GM12875 (cell line): ENCODE data around the gene PCBP3.
"Not testable (repeated sequence)": the region's sequence is repeated elsewhere in the genome, so short reads cannot be mapped to it uniquely, and the experiment has no call there.

Experiments used
- H3K4me3 ChIP-seq: one replicate; pipeline ENCODE4 v1.5.1; 2011; ENCODE audit warnings: low read depth, low read length, control low read depth
- TF ChIP-seq, protein P1 (sequence below): IDR thresholded peaks from 2 replicates; pipeline ENCODE4 v1.5.1; 2011; ENCODE audit warnings: low read depth, mild to moderate bottlenecking, control low read depth, inconsistent platforms, low read length, moderate library complexity, borderline replicate concordance; ENCODE audit not compliant: insufficient read depth

Gene PCBP3

DNA sequence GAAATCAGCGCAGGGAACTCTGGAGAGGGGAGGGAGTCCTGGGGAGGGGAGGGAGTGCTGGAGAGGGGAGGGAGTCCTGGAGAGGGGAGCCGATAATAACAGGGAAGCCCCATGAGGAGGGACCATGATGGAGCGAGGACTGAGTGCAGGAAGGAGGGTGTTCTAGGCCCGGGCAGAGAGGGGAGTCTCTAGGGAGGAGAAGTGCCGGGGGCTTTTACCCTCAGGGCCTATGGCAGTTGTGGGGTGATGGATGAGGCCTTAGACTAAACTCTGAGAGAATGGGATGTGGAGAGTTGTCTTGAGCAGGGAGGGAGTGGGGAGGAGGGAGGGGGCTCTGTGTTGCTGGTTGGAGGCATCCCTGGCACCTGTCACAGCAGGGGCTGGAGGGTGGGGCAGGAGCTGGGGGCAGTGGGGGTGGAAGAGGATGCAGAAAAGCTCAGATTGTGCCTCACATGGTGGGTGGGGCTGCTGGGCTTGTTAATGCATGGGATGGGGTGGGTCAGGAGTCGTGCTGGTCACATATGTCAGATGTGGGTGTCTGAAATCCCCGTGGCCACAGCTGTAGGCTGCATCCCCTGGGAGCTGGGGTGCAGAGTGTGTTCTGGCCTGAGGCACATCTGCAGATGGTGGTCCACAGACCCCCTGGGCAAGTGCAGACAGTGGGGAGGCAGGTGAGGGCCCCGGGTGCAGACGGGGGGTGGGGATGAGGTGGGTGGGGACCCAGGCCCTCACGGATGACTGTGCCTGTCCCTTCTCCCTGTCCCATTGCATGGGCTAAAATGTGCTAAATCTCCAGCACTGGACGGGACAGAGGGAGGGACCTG lies 249.6 kb downstream of the PCBP3 start:
- no peak overlapping the region for H3K4me3 ChIP-seq
- TF ChIP-seq, protein P1, sequence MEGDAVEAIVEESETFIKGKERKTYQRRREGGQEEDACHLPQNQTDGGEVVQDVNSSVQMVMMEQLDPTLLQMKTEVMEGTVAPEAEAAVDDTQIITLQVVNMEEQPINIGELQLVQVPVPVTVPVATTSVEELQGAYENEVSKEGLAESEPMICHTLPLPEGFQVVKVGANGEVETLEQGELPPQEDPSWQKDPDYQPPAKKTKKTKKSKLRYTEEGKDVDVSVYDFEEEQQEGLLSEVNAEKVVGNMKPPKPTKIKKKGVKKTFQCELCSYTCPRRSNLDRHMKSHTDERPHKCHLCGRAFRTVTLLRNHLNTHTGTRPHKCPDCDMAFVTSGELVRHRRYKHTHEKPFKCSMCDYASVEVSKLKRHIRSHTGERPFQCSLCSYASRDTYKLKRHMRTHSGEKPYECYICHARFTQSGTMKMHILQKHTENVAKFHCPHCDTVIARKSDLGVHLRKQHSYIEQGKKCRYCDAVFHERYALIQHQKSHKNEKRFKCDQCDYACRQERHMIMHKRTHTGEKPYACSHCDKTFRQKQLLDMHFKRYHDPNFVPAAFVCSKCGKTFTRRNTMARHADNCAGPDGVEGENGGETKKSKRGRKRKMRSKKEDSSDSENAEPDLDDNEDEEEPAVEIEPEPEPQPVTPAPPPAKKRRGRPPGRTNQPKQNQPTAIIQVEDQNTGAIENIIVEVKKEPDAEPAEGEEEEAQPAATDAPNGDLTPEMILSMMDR = no peak

DNA sequence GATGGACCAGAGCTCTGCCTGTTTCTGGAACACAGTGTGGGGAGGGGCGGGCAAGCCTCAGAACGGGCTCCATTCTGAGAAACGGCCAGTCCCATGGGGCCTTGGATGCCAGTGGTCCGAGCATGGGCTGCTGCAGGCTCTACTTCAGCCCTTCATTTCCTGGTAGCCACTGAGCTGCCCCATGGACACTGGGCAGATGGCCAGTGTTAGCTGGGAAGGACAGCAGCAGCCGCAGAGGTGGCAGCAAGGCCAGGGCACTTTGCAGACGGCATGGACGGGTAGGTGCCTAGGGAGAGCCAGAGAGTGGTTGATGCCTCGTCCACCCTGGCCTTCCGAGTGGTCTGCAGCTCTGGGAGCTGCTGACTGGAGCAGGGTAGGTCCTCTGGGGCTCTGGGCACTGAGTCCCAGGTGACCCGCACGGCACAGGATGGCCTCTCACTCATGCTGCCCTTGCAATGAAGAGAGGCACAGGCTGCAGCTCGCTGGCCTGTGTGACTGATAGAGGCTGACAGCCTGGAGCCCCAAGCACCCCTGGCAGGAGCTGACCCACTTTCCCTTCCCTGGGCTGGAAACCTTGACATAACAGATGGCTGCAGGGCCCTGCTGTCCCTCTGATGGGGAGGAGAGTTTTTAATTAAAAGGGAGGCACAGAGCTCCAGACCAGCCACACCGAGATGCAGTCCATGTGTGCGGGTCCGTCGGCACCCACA lies 250.4 kb downstream of the PCBP3 start:
- H3K4me3 ChIP-seq = no peak overlapping the region
- TF ChIP-seq, protein P1 = no peak

DNA sequence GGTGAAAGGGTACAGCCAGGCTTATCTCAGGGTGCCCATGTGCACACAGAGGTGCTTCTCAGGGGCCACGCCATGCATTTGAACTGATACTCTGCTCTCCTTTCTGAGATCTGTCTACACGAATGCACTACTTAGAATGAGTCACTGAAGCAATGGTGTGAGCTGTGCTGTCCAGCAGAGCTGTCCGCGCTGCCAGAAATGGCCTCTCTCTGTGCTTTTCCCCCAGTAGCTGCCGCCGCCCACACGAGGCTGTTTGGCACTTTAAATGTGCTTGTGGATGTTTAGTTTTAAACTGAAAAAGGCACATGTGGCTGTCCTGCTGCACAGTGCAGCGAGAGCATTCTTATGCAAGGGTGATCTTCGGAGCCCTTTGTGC lies 250.9 kb downstream of the PCBP3 start:
- TF ChIP-seq, protein P1 = no peak
- no peak overlapping the region for H3K4me3 ChIP-seq

DNA sequence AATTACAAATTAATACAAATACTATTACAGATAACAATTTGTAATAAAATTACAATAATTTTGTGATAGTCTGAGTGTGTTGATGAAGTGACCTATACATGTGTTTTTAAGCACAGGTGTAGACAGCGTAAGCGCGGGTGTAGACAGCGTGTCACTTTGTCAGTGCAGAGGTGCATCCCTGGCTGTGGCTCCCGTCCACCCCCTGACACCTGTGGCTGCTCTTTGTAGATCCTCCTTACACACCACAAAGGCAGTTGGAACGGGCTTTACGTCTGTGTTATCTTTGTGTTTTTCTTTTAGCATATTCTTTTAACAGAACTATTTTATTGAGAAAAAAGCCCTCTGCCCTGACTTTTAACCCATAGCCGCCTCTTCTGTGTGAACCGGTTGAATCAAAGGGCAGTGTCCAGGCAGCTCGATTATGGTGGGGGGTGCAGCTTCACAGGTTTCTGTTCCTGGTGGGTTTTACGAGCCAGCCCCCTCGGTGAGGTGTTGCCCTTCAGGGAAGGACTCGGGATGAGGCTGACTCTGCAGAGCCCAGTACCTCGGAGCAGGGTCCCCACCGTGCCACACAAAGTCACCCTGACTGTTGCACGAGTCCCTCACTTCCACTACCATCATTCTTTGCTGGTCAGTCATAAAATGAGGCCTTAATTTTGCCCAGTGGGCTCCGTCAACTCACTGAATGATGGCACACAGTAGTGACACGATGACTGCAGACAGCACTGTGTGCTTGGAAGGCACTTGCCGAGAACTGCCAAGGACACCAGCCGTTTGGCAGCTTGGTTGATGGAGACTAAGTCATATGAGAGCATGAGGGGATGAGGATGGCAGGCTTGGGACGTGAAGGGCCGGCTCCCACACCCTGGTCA lies 251.6 kb downstream of the PCBP3 start:
- TF ChIP-seq, protein P1 = no peak
- H3K4me3 ChIP-seq = no peak overlapping the region

DNA sequence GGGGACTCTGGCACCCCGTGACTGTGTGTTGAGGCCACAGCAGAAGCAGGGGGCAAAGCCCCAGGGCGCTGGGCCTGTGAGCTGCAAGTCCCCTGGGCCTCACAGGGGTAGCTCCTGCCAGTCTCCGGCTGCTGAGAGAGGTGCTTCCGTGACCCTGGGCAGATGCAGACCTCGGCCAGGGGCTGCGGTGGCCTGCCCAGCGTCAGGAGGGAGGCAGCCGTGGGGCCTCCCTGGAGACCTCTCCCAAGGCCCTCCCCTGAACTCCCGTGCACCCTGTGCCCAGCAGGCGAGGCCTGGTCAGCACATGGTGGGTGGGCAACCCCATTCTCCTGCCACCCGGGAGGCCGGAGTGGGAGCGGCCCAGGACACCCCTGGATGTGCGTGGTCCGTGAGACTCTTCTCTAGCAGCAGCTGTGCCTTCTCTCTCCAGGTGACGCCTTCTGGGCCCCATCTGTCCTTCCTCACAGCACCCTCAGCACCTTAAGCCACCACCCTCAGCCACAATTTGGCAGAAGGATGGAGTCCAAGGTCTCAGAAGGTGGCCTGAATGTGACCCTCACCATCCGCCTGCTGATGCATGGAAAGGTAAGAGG lies 252.3 kb downstream of the PCBP3 start:
- TF ChIP-seq, protein P1 = no peak
- H3K4me3 ChIP-seq = no peak overlapping the region

DNA sequence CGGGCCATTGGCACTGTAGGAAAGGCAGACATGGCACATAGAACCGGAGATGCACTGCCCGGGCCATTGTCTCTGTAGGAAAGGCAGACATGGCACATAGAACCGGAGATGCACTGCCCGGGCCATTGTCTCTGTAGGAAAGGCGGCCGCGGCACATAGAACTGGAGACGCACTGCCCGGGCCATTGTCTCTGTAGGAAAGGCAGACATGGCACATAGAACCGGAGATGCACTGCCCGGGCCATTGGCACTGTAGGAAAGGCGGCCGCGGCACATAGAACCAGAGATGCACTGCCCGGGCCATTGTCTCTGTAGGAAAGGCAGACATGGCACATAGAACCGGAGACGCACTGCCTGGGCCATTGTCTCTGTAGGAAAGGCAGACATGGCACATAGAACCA lies 252.9 kb downstream of the PCBP3 start:
- H3K4me3 ChIP-seq = not testable (repeated sequence)
